Left lung (tissue), 10 donors: ENCODE data around the gene IP6K1. TPM values are rescaled to one million over a fixed set of nuclear protein-coding genes. Genes with fewer than 3 reads are reported as not detected.

ENCODE experiments used
- ATAC-seq: fragments of 200-7000 bp; cut with Tn5 transposase; one replicate; pipeline ENCODE4 v1.9.1; 2020; ENCODE audit warnings: moderate library complexity
- DNase-seq, 4 donors: peaks; one replicate each; pipeline ENCODE4 v3.0.0-alpha.2; 2013 to 2020
- H3K27ac ChIP-seq, 2 donors: fragments of 200-600 bp; sonication (generic) in 1 of 2; one replicate each; pipeline versions ENCODE4 v1.5.0 to v1.8.0; 2020 to 2021
- H3K27me3 ChIP-seq, 2 donors: fragments of 200-600 bp; sonication (generic) in 1 of 2; one replicate each; pipeline versions ENCODE4 v1.5.0 to v1.8.0; 2020 to 2021
- H3K36me3 ChIP-seq, 2 donors: fragments of 200-600 bp; sonication (generic) in 1 of 2; one replicate each; pipeline versions ENCODE4 v1.5.0 to v1.8.0; 2020 to 2021
- H3K4me1 ChIP-seq, 2 donors: fragments of 200-600 bp; one replicate each; pipeline ENCODE4 v1.8.0; 2021
- H3K4me3 ChIP-seq, 2 donors: fragments of 200-600 bp; sonication (generic) in 1 of 2; one replicate each; pipeline versions ENCODE4 v1.5.0 to v1.8.0; 2020 to 2021; ENCODE audit warnings: mild to moderate bottlenecking in 1 of 2
- H3K9me3 ChIP-seq, 2 donors: fragments of 200-600 bp; sonication (generic) in 1 of 2; one replicate each; pipeline versions ENCODE4 v1.5.0 to v1.8.0; 2020 to 2021
- CTCF ChIP-seq, 2 donors: fragments of 200-600 bp; sonication (generic) in 1 of 2; IDR thresholded peaks; one replicate each; pipeline versions ENCODE4 v1.5.0 to v1.8.0; 2021; ENCODE audit warnings: antibody characterized with exemption in 2 of 2
- intact Hi-C, 2 donors: fragments of 100-400 bp; cut with DNase I; formaldehyde crosslinking; loops; one replicate each; pipeline versions ENCODE4 v1.11.2 to v1.14.2; 2022
- polyA plus RNA-seq, 6 donors: library from polyadenylated mRNA; unstranded; fragments of 120-200 nt; gene quantifications; one replicate each; pipeline ENCODE4 v1.2.1, GENCODE V29; 2013; ENCODE audit not compliant: insufficient read length in 6 of 6
- total RNA-seq, 2 donors: library from RNA; stranded (reverse); fragmentation: NEBNext Ultra II Directional; extraction: Animal tissue kit (Norgen Biotek cat#: 25700); gene quantifications; one replicate each; pipeline ENCODE4 v1.2.1, GENCODE V29; 2021
- donor health status: DM: no; HTN: yes; CAD: no.
- donor health status: DM: no; HTN: no; CAD: no.

Gene IP6K1
- total and polyA plus RNA-seq, 8 donors = 31.8 to 51.2 (median 44.7) TPM

DNA sequence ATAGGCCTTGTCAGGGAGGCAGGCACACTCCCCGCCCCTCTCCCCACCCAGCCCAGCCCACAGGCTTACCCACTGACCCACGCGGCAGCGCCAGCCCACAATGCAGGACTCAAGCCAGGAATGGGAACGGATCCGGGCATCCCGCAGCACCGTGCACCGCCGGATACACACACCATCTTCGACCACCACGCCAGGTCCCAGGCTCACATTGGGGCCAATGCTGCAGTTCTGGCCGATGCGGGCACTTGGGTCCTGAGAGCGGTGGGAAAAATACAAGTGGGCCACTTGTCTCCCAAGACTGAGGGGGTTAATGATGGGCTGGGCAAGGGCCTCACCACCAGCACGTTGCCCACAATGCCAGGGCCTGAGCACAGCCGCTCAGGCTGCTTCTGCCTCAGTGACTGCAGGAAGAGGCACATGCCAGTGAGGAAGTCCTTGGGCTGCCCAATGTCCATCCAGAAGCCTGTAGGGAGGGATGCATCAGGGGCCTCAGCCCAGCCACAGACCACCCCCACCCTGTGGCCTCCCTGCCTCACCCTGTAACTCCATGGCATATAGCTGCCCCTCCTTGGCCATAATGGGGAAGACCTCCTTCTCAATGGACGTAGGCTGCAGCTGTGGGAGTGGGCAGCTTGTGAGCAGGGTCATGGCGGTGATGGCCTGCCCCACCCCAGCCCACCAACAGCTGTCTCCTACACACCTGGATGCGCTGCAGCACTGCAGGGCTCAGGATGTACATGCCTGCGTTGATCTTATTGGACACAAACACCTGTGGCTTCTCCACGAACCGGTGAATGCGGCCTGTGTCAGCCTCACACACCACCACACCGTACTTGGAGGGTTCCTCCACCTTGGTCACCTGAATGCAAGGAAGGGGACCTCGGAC lies 64.2 kb downstream of the IP6K1 start:
- peak in 1 of 4 donors; percentile 68 for DNase-seq
- H3K27ac ChIP-seq = no peak overlapping the region
- H3K4me3 ChIP-seq = peak overlapping the region; percentile 95 to 99
- peaks cover 26 to 66% of the 10 kb centered on the region in 2 donors for H3K4me1 ChIP-seq
- ATAC-seq = no peak
- H3K9me3 ChIP-seq = no peaks in the 10 kb centered on the region
- TF ChIP-seq CTCF (IDR thresholded peaks at IDR 0.05) = no peak
- no peaks in the 10 kb centered on the region for H3K27me3 ChIP-seq
- H3K36me3 ChIP-seq = peaks cover 0 to 50% of the 10 kb centered on the region in 2 donors
- intact Hi-C loops = no loop called here

DNA sequence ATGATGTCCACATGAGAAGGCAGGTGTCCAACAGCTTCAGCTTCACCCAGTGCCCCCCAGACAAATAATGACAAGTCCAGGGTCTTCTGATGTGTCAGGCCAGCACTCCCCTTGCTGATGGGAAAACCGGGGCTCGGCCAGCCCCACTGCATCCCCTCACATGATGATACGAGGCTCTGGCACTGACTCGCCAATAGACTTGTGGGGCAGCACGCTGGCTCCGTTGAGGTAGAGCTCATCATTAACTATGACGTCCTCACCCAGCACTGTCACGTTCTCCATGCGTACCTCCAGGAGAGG lies 64.8 kb downstream of the IP6K1 start:
- intact Hi-C loops = no loop called here
- no peaks in the 10 kb centered on the region for H3K27me3 ChIP-seq
- H3K9me3 ChIP-seq = no peaks in the 10 kb centered on the region
- no peak overlapping the region for H3K4me3 ChIP-seq
- peaks cover 0 to 50% of the 10 kb centered on the region in 2 donors for H3K36me3 ChIP-seq
- peaks cover 26 to 66% of the 10 kb centered on the region in 2 donors for H3K4me1 ChIP-seq
- ATAC-seq (no peak), DNase-seq (no peak)
- no peak for TF ChIP-seq CTCF (IDR thresholded peaks at IDR 0.05)
- H3K27ac ChIP-seq = no peak overlapping the region

DNA sequence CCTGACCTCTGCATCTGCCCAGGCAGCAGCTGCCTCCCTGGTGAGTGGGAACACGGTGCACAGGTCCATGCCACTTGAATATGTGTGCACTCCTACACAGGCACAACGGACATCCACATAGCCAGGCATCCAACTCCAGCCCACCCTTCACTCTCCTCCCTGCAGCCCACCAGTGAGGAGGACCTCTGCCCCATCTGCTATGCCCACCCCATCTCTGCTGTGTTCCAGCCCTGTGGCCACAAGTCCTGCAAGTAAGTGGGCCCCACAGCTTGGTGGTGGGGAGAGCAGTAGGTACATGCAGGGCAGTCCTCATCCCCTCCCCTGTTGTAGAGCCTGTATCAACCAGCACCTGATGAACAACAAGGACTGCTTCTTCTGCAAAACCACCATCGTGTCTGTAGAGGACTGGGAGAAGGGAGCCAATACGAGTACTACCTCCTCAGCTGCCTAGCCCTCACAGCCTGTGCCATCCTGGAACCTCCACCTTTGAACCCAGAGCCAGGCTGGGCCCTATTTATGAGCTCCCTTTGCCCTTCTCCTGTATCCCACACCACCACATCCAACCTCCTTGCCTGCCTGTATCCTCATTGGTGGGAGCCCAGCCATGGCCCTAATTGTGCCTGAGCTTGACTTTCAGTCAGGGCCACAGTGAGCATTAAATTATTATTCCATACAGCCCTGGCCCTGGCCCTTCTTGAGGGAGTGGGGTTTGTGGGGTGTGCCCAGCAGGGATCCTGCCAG lies 65.3 kb downstream of the IP6K1 start:
- intact Hi-C loops = no loop called here
- peaks cover 26 to 66% of the 10 kb centered on the region in 2 donors for H3K4me1 ChIP-seq

DNA sequence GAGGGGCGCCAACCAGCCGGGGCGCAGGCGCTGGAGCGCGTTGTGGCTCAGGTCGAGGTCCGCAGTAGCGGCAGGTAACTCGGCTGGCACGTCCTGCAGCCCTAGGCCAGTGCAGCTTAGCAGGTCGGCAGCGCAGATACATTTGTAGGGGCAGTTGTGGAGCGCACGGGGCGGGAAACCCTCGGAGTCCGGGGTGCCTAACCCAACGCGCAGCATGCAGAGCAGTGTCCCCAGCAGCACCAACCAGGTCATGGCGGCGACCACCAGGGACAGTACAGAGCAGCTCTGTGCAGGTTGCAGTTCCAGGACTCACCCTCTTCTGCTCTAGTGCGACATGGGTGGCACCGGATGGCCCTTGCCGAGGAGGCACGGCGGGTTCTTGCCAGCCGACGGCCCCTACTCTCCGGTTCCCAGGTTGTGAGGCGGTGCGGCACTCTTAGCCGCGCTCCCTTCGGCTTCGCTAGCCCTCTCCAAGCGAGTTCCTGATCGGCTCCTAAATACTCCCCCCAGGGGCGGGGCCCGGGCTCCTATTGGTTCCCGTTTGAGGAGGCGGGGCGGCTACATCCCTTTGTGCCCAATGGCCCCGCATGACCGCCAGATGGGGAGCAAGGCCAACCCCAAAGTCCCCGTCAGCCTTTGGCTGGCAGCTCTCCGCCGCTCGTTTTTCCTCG lies 67.0 kb downstream of the IP6K1 start, which contains the start of gene AMIGO3:
AMIGO3 (minus strand) TSS at position 471 of the 671 bp plus-strand sequence; CDS start at position 252, 219 bp downstream.
- Histone ChIP-seq H3K27ac (peak within 1 kb of the TSS; percentile 3 to 7), H3K4me3 (peak within 1 kb of the TSS; percentile 37 to 50), H3K27me3 (no peaks in the 10 kb centered on the region), H3K4me1 (peaks cover 19 to 55% of the 10 kb centered on the region in 2 donors), H3K9me3 (no peaks in the 10 kb centered on the region), H3K36me3 (peaks cover 0 to 48% of the 10 kb centered on the region in 2 donors)
- TF ChIP-seq CTCF (IDR thresholded peaks at IDR 0.05) = peak; percentile 46 to 62
- intact Hi-C loops = loop anchor here in 1 of 2 donors (10.0 kb wide), 1 partner anchor 115 kb away; no protein-coding TSS in a partner anchor
- DNase-seq (peak; percentile 91 to 99 (median 95)), ATAC-seq (peak; percentile 77)

More for the DNA sequence above, 65.3 kb downstream of the IP6K1 start:
- Histone ChIP-seq H3K4me3 (no peak overlapping the region), H3K27me3 (no peaks in the 10 kb centered on the region), H3K9me3 (no peaks in the 10 kb centered on the region), H3K36me3 (peaks cover 0 to 50% of the 10 kb centered on the region in 2 donors), H3K27ac (no peak overlapping the region)
- DNase-seq = no peak
- no peak for ATAC-seq
- no peak for TF ChIP-seq CTCF (IDR thresholded peaks at IDR 0.05)
